Measurements from ENCODE around the gene ATAD3C. TPM values are rescaled to one million over a fixed set of nuclear protein-coding genes. Genes with fewer than 3 reads are reported as not detected.
"Not testable (repeated sequence)": the region's sequence is repeated elsewhere in the genome, so short reads cannot be mapped to it uniquely, and the experiment has no call there.

Gene ATAD3C
- total and polyA plus RNA-seq, 2 of the 8 experiments (the other 6 are each of a cell fraction or from before 2014, with no cell fraction given), result 2.0 to 2.7 TPM

- H3K4ac ChIP-seq (replicated peaks; ENCODE audit: insufficient read length, low read depth, low read length), result not testable (repeated sequence)
Measured at GRCh38 chr1:1417825-1418463, 31.5 kb upstream of the ATAD3C start.

More at GRCh38 chr1:1417825-1418463, 31.5 kb upstream of the ATAD3C start:
- FAIRE-seq; H2BK20ac ChIP-seq (ENCODE audit: low read length); H2BK12ac ChIP-seq (ENCODE audit: low read depth, low read length); H3K79me1 ChIP-seq (ENCODE audit: low read depth, low read length); H3K9ac ChIP-seq (replicated peaks in 1 of 4; ENCODE audit: extremely low read depth in 1 of 4, low read depth in 3 of 4, low read length in 3 of 4); H2BK120ac ChIP-seq (replicated peaks; ENCODE audit: low read depth, low read length); H3K23ac ChIP-seq (ENCODE audit: insufficient read length); H3K9me3 ChIP-seq (ENCODE audit: insufficient read depth in 2 of 2, low read depth in 1 of 2, low read length in 1 of 2); H3K14ac ChIP-seq (ENCODE audit: insufficient read length); H3K23me2 ChIP-seq (ENCODE audit: low read depth, low read length); H3K18ac ChIP-seq (ENCODE audit: extremely low read depth, low read length); H4K5ac ChIP-seq (ENCODE audit: insufficient read length, low read depth, low read length); H4K91ac ChIP-seq (replicated peaks; ENCODE audit: insufficient read length, low read length); H2BK5ac ChIP-seq (ENCODE audit: low read depth, low read length); H3K56ac ChIP-seq (replicated peaks; ENCODE audit: insufficient read length, low read depth, low read length); H4K20me1 ChIP-seq (replicated peaks in 1 of 2; ENCODE audit: control insufficient read depth in 1 of 2, insufficient read depth in 2 of 2, low read length in 2 of 2); H3K79me2 ChIP-seq (ENCODE audit: control insufficient read depth in 1 of 2, insufficient read depth in 2 of 2, low read length in 2 of 2); H2AFZ ChIP-seq (ENCODE audit: low read length); H3K27me3 ChIP-seq (replicated peaks in 1 of 4; ENCODE audit: control insufficient read depth in 3 of 4, extremely low read depth in 1 of 4, insufficient read depth in 3 of 4, low read length in 3 of 4); H3K4me3 ChIP-seq (ENCODE audit: extremely low read depth in 1 of 4, insufficient read depth in 2 of 4, low read depth in 3 of 4, low read length in 4 of 4); H3K27ac ChIP-seq (ENCODE audit: low read depth, low read length); H3K36me3 ChIP-seq (ENCODE audit: control insufficient read depth in 2 of 4, insufficient read depth in 4 of 4, low read length in 3 of 4); H3K4me2 ChIP-seq (ENCODE audit: insufficient read depth in 1 of 2, low read depth in 2 of 2, low read length in 2 of 2): not testable (repeated sequence)
- Histone ChIP-seq H2AK5ac (ENCODE audit: low read depth, low read length) (0 out of 2 replicates have a peak overlapping the region, but pooled peaks have one; percentile 90), H3K4me1 (replicated peaks in 1 of 4; ENCODE audit: control insufficient read depth in 3 of 4, insufficient read depth in 4 of 4, low read length in 3 of 4) (peaks cover 0 to 29% (median 23%) of the 10 kb centered on the region in 4 experiments; a peak in 6 of 7 replicates), H4K8ac (ENCODE audit: extremely low read depth, insufficient read depth, low read length) (0 out of 2 replicates have a peak overlapping the region, but pooled peaks have one; percentile 35), H2BK15ac (ENCODE audit: low read length) (0 out of 2 replicates have a peak overlapping the region, but pooled peaks have one; percentile 88)
- 93% methylated on average over 25 of the region's 25 CpGs; no CpG with 5 or more reads in 1 of the 2 experiments for WGBS, 2 experiments (ENCODE audit: extremely low coverage in 1 of 2, insufficient coverage in 1 of 2, insufficient read length in 1 of 2, insufficient replicate concordance in 2 of 2, low coverage in 1 of 2, low lambda C conversion rate in 2 of 2, missing lambda C conversion rate in 1 of 2)
- CTCF ChIA-PET (ENCODE audit: partially characterized antibody), result interaction anchor here (1.1 to 1.6 kb wide), 4 partner anchors 9 to 21 kb away, joined by 3 to 5 read pairs (median 4); no protein-coding TSS in a partner anchor
- peak in 1 of 2 experiments; percentile 44 for DNase-seq (ENCODE audit: low read depth in 1 of 2, low spot score in 2 of 2)
- POLR2A ChIA-PET (ENCODE audit: partially characterized antibody), result interaction anchor here (0.8 to 1.7 kb wide), 8 partner anchors 9 to 83 kb away, joined by 3 to 6 read pairs (median 3); partner anchors contain the start of gene VWA1

Measured in H1 (cell line).